HEK293 (cell line): ENCODE measurements around the gene CPA2.
A peak's percentile ranks its signal among the peaks of the same experiment; 100 is the strongest.
"Not testable (repeated sequence)": the region's sequence is repeated elsewhere in the genome, so short reads cannot be mapped to it uniquely, and the experiment has no call there.

Source experiments
- CTCF ChIA-PET: fragments of 350-600 bp; formaldehyde crosslinking; extraction: SDS; loops from one replicate; lab custom pipeline; 2021; ENCODE audit warnings: antibody characterized with exemption; lab: Yijun Ruan, JAX
- POLR2A ChIA-PET: fragments of 300-600 bp; formaldehyde crosslinking; extraction: SDS; loops from one replicate; lab custom pipeline; 2020; ENCODE audit warnings: antibody characterized with exemption, inconsistent platforms; lab: Yijun Ruan, JAX
- H3K27ac ChIP-seq: fragments of 200-500 bp; sonication (Bioruptor generic); 2 replicates; pipeline ENCODE4 v1.5.1; 2014; ENCODE audit warnings: low read depth, low read length, control low read depth, inconsistent platforms; ENCODE audit errors: extremely low read depth
- H3K36me3 ChIP-seq, 2 experiments: fragments of 200-500 bp in 1 of 2; sonication (Bioruptor generic) in 1 of 2; 1 replicate in 1 of 2; 2 replicates in 1 of 2; pipeline ENCODE4 v1.5.1; 2014 to 2017; ENCODE audit warnings: inconsistent platforms in 2 of 2, low read length in 2 of 2; ENCODE audit not compliant: control insufficient read depth in 2 of 2, insufficient read depth in 1 of 2
- H3K4me1 ChIP-seq: fragments of 200-500 bp; sonication (Bioruptor generic); 2 replicates; pipeline ENCODE4 v1.5.1; 2014; ENCODE audit warnings: mild to moderate bottlenecking, low read length, inconsistent platforms; ENCODE audit not compliant: control insufficient read depth, insufficient read depth
- H3K4me3 ChIP-seq: 2 replicates; pipeline ENCODE4 v1.5.1; 2011; ENCODE audit warnings: low read depth, mild to moderate bottlenecking, control low read depth, low read length, moderate library complexity
- H3K9me3 ChIP-seq: fragments of 200-500 bp; sonication (Bioruptor generic); 2 replicates; pipeline ENCODE4 v1.5.1; 2014; ENCODE audit warnings: low read depth, low read length, inconsistent platforms; ENCODE audit not compliant: control insufficient read depth, insufficient read depth
- AEBP2 ChIP-seq: fragments of 450-650 bp; formaldehyde crosslinking; IDR thresholded peaks from 2 replicates; pipeline ENCODE4 v1.5.1; 2016; ENCODE audit warnings: missing biosample characterization, missing genetic modification characterization, borderline replicate concordance
- FEZF1 ChIP-seq: fragments of 450-650 bp; formaldehyde crosslinking; IDR thresholded peaks from 2 replicates; pipeline ENCODE4 v1.5.1; 2016; ENCODE audit warnings: missing biosample characterization, missing genetic modification characterization
- GLI2 ChIP-seq: fragments of 450-650 bp; formaldehyde crosslinking; IDR thresholded peaks from 2 replicates; pipeline ENCODE4; 2017; ENCODE audit warnings: missing biosample characterization, missing genetic modification characterization, low read depth, borderline replicate concordance
- KLF7 ChIP-seq: fragments of 450-650 bp; formaldehyde crosslinking; IDR thresholded peaks from 2 replicates; pipeline ENCODE4 v1.5.1; 2016; ENCODE audit warnings: missing biosample characterization, missing genetic modification characterization, borderline replicate concordance
- ZIC2 ChIP-seq: fragments of 450-650 bp; formaldehyde crosslinking; IDR thresholded peaks from 2 replicates; pipeline ENCODE4 v1.5.1; 2016; ENCODE audit warnings: missing biosample characterization, missing genetic modification characterization
- ZNF121 ChIP-seq: fragments of 450-650 bp; formaldehyde crosslinking; IDR thresholded peaks from 2 replicates; pipeline ENCODE4 v1.5.1; 2016; ENCODE audit warnings: missing biosample characterization, missing genetic modification characterization
- ZNF146 ChIP-seq: fragments of 450-650 bp; formaldehyde crosslinking; IDR thresholded peaks from 2 replicates; pipeline ENCODE4 v1.5.1; 2016; ENCODE audit warnings: missing biosample characterization, missing genetic modification characterization
- ZNF302 ChIP-seq: fragments of 450-650 bp; formaldehyde crosslinking; IDR thresholded peaks from 2 replicates; pipeline ENCODE4 v1.5.1; 2016; ENCODE audit warnings: missing biosample characterization, missing genetic modification characterization, low read depth
- ZNF324 ChIP-seq: fragments of 450-650 bp; formaldehyde crosslinking; IDR thresholded peaks from 2 replicates; pipeline ENCODE4 v1.5.1; 2016; ENCODE audit warnings: missing biosample characterization, missing genetic modification characterization
- ZNF366 ChIP-seq: fragments of 450-650 bp; formaldehyde crosslinking; conservative IDR thresholded peaks from 2 replicates; pipeline ENCODE4 v1.5.1; 2016; ENCODE audit warnings: missing biosample characterization, missing genetic modification characterization
- ZNF473 ChIP-seq: fragments of 450-650 bp; formaldehyde crosslinking; IDR thresholded peaks from 2 replicates; pipeline ENCODE4 v1.5.1; 2017; ENCODE audit warnings: missing biosample characterization, missing genetic modification characterization
- ZNF639 ChIP-seq: fragments of 450-650 bp; formaldehyde crosslinking; IDR thresholded peaks from 2 replicates; pipeline ENCODE4 v1.5.1; 2016; ENCODE audit warnings: missing biosample characterization, missing genetic modification characterization
- ZNF664 ChIP-seq: fragments of 450-650 bp; formaldehyde crosslinking; IDR thresholded peaks from 2 replicates; pipeline ENCODE4 v1.5.1; 2016; ENCODE audit warnings: missing biosample characterization, missing genetic modification characterization
- TF ChIP-seq, protein P1 (sequence below): fragments of 450-650 bp; formaldehyde crosslinking; IDR thresholded peaks from 2 replicates; pipeline ENCODE4 v1.5.1; 2016; ENCODE audit warnings: missing biosample characterization, missing genetic modification characterization
- TF ChIP-seq, protein P2 (sequence below): fragments of 450-650 bp; formaldehyde crosslinking; IDR thresholded peaks from 2 replicates; pipeline ENCODE4 v1.5.1; 2016; ENCODE audit warnings: missing biosample characterization, missing genetic modification characterization
- TF ChIP-seq, protein P3 (sequence below): fragments of 450-650 bp; formaldehyde crosslinking; conservative IDR thresholded peaks from 2 replicates; pipeline ENCODE4 v1.5.1; 2016; ENCODE audit warnings: low read depth, missing biosample characterization, missing genetic modification characterization

Gene CPA2

GRCh38 chr7:130248842-130249241 is 17.8 kb upstream of the CPA2 start:
- H3K36me3 ChIP-seq, H3K4me1 ChIP-seq, CTCF ChIA-PET, POLR2A ChIA-PET, H3K9me3 ChIP-seq, H3K27ac ChIP-seq, H3K4me3 ChIP-seq: not testable (repeated sequence)
- TF ChIP-seq ZNF146, result peak; percentile 94
- TF ChIP-seq, protein P1, sequence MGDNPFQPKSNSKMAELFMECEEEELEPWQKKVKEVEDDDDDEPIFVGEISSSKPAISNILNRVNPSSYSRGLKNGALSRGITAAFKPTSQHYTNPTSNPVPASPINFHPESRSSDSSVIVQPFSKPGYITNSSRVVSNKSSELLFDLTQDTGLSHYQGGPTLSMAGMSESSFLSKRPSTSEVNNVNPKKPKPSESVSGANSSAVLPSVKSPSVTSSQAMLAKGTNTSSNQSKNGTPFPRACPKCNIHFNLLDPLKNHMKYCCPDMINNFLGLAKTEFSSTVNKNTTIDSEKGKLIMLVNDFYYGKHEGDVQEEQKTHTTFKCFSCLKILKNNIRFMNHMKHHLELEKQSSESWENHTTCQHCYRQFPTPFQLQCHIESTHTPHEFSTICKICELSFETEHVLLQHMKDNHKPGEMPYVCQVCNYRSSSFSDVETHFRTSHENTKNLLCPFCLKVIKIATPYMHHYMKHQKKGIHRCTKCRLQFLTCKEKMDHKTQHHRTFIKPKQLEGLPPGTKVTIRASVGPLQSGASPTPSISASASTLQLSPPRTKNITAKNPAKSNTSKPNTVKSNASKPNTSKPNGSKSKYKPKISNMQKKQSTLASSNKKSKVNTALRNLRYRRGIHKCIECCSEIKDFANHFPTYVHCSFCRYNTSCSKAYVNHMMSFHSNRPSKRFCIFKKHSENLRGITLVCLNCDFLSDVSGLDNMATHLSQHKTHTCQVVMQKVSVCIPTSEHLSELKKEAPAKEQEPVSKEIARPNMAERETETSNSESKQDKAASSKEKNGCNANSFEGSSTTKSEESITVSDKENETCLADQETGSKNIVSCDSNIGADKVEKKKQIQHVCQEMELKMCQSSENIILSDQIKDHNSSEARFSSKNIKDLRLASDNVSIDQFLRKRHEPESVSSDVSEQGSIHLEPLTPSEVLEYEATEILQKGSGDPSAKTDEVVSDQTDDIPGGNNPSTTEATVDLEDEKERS, result peak; percentile 87
- TF ChIP-seq, protein P2, sequence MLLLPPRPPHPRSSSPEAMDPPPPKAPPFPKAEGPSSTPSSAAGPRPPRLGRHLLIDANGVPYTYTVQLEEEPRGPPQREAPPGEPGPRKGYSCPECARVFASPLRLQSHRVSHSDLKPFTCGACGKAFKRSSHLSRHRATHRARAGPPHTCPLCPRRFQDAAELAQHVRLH (tag by site-specific recombination), result peak; percentile 70; the same call in 1 of the 2 replicates

DNA sequence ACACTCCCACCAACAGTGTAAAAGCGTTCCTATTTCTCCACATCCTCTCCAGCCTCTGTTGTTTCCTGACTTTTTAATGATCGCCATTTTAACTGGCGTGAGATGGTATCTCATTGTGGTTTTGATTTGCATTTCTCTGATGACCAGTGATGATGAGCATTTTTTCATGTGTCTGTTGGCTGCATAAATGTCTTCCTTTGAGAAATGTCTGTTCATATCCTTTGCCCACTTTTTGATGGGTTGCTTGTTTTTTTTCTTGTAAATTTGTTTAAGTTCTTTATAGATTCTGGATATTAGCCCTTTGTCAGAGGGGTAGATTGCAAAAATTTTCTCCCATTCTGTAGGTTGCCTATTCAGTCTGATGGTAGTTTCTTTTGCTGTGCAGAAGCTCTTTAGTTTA is 17.0 kb upstream of the CPA2 start:
- H3K4me3 ChIP-seq, H3K9me3 ChIP-seq, H3K4me1 ChIP-seq, H3K36me3 ChIP-seq, POLR2A ChIA-PET, CTCF ChIA-PET, H3K27ac ChIP-seq: not testable (repeated sequence)

DNA sequence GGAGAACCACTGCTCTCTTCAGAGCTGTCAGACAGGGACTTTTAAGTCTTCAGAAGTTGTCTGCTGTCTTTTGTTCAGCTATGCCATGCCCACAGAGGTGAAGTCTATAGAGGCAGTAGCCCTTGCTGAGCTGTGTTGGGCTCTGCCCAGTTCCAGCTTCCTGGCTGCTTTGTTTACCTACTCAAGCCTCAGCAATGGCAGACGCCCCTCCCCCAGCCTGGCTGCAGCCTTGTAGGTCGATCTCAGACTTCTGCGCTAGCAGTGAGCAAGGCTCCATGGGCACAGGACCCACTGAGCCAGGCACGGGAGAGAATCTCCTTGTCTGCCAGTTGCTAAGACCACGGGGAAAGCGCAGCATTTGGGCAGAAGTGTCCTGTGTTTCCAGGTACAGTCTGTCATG is 12.1 kb upstream of the CPA2 start:
- Histone ChIP-seq H3K36me3 (no peaks in the 10 kb centered on the region), H3K4me1 (no peaks in the 10 kb centered on the region), H3K27ac (no peak overlapping the region), H3K9me3 (no peaks in the 10 kb centered on the region), H3K4me3 (no peak overlapping the region)
- no peak for TF ChIP-seq KLF7
- TF ChIP-seq FEZF1 (tag by site-specific recombination), result no peak
- TF ChIP-seq ZNF473 (tag by site-specific recombination), result no peak
- no peak for TF ChIP-seq GLI2
- no peak for TF ChIP-seq ZNF639 (tag by site-specific recombination)
- no peak for TF ChIP-seq AEBP2 (tag by site-specific recombination)
- no peak for TF ChIP-seq ZIC2 (tag by site-specific recombination)
- no peak for TF ChIP-seq ZNF664 (tag by site-specific recombination)
- no peak for TF ChIP-seq ZNF121 (tag by site-specific recombination)
- TF ChIP-seq, protein P3, sequence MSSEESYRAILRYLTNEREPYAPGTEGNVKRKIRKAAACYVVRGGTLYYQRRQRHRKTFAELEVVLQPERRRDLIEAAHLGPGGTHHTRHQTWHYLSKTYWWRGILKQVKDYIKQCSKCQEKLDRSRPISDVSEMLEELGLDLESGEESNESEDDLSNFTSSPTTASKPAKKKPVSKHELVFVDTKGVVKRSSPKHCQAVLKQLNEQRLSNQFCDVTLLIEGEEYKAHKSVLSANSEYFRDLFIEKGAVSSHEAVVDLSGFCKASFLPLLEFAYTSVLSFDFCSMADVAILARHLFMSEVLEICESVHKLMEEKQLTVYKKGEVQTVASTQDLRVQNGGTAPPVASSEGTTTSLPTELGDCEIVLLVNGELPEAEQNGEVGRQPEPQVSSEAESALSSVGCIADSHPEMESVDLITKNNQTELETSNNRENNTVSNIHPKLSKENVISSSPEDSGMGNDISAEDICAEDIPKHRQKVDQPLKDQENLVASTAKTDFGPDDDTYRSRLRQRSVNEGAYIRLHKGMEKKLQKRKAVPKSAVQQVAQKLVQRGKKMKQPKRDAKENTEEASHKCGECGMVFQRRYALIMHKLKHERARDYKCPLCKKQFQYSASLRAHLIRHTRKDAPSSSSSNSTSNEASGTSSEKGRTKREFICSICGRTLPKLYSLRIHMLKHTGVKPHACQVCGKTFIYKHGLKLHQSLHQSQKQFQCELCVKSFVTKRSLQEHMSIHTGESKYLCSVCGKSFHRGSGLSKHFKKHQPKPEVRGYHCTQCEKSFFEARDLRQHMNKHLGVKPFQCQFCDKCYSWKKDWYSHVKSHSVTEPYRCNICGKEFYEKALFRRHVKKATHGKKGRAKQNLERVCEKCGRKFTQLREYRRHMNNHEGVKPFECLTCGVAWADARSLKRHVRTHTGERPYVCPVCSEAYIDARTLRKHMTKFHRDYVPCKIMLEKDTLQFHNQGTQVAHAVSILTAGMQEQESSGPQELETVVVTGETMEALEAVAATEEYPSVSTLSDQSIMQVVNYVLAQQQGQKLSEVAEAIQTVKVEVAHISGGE, result no peak
- TF ChIP-seq ZNF324, result no peak
- no peak for TF ChIP-seq ZNF366 (tag by site-specific recombination)
- TF ChIP-seq ZNF302 (tag by site-specific recombination), result no peak
- ChIA-PET CTCF (no interaction called here), POLR2A (no interaction called here)
